Measurements from ENCODE around the gene PLIN3. TPM values are rescaled to one million over a fixed set of nuclear protein-coding genes. Genes with fewer than 3 reads are reported as not detected.
A peak's percentile ranks its signal among the peaks of the same experiment; 100 is the strongest.
"Not testable (repeated sequence)": the region's sequence is repeated elsewhere in the genome, so short reads cannot be mapped to it uniquely, and the experiment has no call there.

The PLIN3 gene
- total and polyA plus RNA-seq, 7 donors, result 20.3 to 191 (median 34.2) TPM

DNA sequence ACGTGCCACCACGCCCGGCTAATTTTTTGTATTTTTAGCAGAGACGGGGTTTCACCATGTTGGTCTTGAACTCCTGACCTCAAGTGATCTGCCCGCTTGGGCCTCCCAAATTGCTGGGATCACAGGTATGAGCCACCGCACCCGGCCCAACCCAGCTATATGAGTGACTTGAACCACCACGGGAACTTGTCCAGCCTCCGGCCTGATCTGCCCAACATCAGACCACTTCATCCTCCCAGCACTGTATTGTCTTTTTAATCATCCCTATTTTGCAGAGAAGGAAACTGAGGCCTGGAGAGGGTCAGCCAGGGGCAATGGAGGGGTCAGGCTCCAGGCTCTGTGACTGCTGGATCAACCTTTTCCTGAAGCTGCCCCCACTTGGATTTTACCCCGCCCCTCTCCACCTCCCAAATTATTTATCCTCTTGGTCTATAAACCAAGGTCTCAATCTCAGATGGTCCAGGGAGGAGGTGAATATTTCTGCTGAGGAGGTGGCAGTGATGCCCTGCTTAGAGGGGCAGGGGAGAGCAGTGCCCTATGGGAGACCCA lies 893 bp upstream of the PLIN3 start:
- Histone ChIP-seq H3K4me1 (peaks cover 0 to 19% (median 8%) of the 10 kb centered on the region in 4 donors), H3K9me3 (no peaks in the 10 kb centered on the region), H3K36me3 (no peaks in the 10 kb centered on the region), H3K27ac (peak overlapping the region in 2 of 4 donors; percentile 89), H3K27me3 (no peaks in the 10 kb centered on the region), H3K4me3 (peak overlapping the region in 3 of 4 donors; percentile 55 to 94 (median 92))
- WGBS, 2 donors, result 28 to 61% methylated on average over 10 of the region's 10 CpGs
- TF ChIP-seq CTCF (IDR thresholded peaks at IDR 0.05) (no peak), POLR2A (IDR thresholded peaks at IDR 0.05) (no peak), EP300 (IDR thresholded peaks at IDR 0.05) (no peak), POLR2AphosphoS5 (IDR thresholded peaks at IDR 0.05) (no peak)
- intact Hi-C loops (cut with DNase I), result loop anchor here (10.0 kb wide), 1 partner anchor 144 kb away; the partner anchor contains the start of gene DPP9
- DNase-seq, result no peak

DNA sequence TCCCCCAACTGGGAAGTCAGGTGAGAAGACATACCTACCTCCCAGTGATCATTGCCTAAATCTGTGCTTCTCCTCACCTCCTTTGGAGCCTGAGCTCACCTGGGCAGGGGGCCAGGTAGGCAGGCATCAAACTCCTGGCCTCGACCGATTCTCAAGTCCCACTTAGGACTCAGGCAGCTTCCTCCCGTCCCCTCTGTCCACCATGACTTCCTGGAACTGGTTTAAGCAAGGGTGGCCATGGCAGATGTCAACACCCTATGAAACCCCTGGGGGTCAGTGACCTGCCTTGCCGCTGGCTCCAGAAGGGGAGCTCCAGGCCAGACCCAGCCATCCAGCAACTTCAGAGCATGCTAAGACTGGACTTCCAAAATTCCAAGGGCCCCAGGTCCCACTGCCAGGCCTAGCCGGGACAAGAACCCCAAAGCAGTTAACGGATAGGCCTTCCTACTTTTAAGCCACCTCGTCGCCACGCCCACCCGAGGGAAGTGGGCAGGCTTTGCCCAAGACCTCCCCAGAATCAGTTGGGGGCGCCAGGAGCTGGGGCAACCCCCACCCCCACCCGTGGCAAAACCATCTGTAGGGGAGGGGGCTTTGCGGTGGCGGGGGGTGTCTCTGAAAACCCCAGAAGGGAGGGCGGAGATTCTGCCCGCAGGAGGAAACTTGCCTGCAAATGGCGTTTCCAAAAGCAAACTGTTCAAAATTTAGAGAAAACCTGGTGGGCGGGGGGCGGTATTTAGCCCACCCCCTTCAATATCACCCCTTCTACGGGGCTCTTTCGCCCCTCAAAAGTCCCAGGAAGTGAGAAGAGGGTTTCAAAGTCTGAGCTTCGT lies 657 bp downstream of the PLIN3 start:
- intact Hi-C loops (cut with DNase I), result loop anchor here (10.0 kb wide), 1 partner anchor 142 kb away; the partner anchor contains the start of gene DPP9

GRCh38 chr19:4861147-4861546 lies 6.3 kb downstream of the PLIN3 start:
- no peak overlapping the region for H3K4me3 ChIP-seq
- H3K9me3 ChIP-seq, result no peaks in the 10 kb centered on the region
- H3K27ac ChIP-seq, result no peak overlapping the region
- TF ChIP-seq POLR2A (IDR thresholded peaks at IDR 0.05) (no peak), POLR2AphosphoS5 (IDR thresholded peaks at IDR 0.05) (no peak), EP300 (IDR thresholded peaks at IDR 0.05) (no peak), CTCF (IDR thresholded peaks at IDR 0.05) (no peak)
- 17 to 72% methylated on average over 10 of the region's 10 CpGs for WGBS, 2 donors
- peaks cover 9 to 55% (median 16%) of the 10 kb centered on the region in 4 donors for H3K36me3 ChIP-seq
- no peak for DNase-seq
- intact Hi-C loops (cut with DNase I), result loop anchor here (10.0 kb wide), 1 partner anchor 136 kb away; the partner anchor contains the start of gene DPP9
- peaks cover 0 to under 1% (median under 1%) of the 10 kb centered on the region in 4 donors for H3K4me1 ChIP-seq
- H3K27me3 ChIP-seq, result no peaks in the 10 kb centered on the region

More for the DNA sequence above, 657 bp downstream of the PLIN3 start:
- no peaks in the 10 kb centered on the region for H3K9me3 ChIP-seq
- peaks cover 0 to 2% (median 0%) of the 10 kb centered on the region in 4 donors for H3K36me3 ChIP-seq
- peak overlapping the region; percentile 83 to 89 (median 88) for H3K27ac ChIP-seq
- DNase-seq, result peak; percentile 81
- H3K4me3 ChIP-seq, result peak overlapping the region; percentile 55 to 94 (median 84)
- TF ChIP-seq CTCF (IDR thresholded peaks at IDR 0.05), result no peak
- TF ChIP-seq POLR2AphosphoS5 (IDR thresholded peaks at IDR 0.05), result no peak
- TF ChIP-seq POLR2A (IDR thresholded peaks at IDR 0.05), result no peak
- no peak for TF ChIP-seq EP300 (IDR thresholded peaks at IDR 0.05)
- peaks cover 0 to 19% (median 8%) of the 10 kb centered on the region in 4 donors for H3K4me1 ChIP-seq
- no peaks in the 10 kb centered on the region for H3K27me3 ChIP-seq
- 5% methylated on average over 22 of the region's 22 CpGs for WGBS, 2 donors

DNA sequence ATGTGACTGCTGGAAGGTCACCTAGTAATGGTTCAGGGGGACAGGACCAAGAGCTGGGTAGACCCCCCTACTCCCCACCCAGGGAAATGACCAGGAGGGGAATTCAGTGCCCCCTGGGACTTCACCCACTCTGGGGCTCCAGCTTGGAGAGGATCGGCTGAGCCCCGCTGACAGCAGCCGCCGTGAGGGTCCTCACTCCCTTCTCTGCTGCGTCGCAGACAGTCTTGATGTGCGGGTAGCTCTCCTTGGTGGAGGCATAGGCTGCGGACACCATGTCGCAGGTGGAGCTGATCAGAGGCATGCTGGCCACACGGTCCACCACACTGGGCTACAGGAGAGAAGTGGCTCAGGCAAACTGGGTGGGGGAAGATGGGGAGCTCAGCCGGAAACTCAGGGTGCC lies 7.8 kb downstream of the PLIN3 start:
- no peak for DNase-seq
- Histone ChIP-seq H3K9me3 (no peaks in the 10 kb centered on the region), H3K4me1 (no peaks in the 10 kb centered on the region), H3K4me3 (no peak overlapping the region), H3K36me3 (peaks cover 9 to 69% (median 16%) of the 10 kb centered on the region in 4 donors), H3K27ac (no peak overlapping the region), H3K27me3 (no peaks in the 10 kb centered on the region)
- intact Hi-C loops (cut with DNase I), result loop anchor here (10.0 kb wide), 1 partner anchor 135 kb away; the partner anchor contains the start of gene DPP9
- WGBS, 2 donors, result 97 to 98% methylated on average over 11 of the region's 11 CpGs
- TF ChIP-seq EP300 (IDR thresholded peaks at IDR 0.05) (no peak), POLR2AphosphoS5 (IDR thresholded peaks at IDR 0.05) (no peak), CTCF (IDR thresholded peaks at IDR 0.05) (no peak), POLR2A (IDR thresholded peaks at IDR 0.05) (no peak)

GRCh38 chr19:4856468-4856867 lies 11.0 kb downstream of the PLIN3 start:
- WGBS, 2 donors, result 91 to 93% methylated on average over 12 of the region's 12 CpGs
- peaks cover 9 to 86% (median 16%) of the 10 kb centered on the region in 4 donors for H3K36me3 ChIP-seq
- DNase-seq; intact Hi-C loops (cut with DNase I); H3K9me3 ChIP-seq; H3K27me3 ChIP-seq; H3K27ac ChIP-seq; H3K4me1 ChIP-seq; H3K4me3 ChIP-seq: not testable (repeated sequence)

DNA sequence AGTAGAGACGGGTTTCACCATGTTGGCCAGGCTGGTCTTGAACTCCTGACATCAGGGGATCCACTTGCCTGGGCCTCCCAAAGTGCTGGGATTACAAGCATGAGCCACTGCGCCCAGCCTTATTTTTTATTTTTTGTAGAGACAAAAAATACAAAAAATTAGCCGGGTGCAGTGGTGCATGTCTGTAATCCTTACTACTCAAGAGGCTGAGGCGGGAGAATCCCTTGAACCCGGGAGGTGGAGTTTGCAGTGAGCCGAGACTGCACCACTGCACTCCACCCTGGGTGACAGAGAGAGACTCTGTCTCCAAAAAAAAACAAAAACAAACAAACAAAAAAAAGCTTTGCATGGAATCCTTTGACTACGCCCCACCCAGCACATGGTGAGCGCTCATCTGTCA lies 14.0 kb downstream of the PLIN3 start:
- H3K36me3 ChIP-seq, result peaks cover 0 to 83% (median 7%) of the 10 kb centered on the region in 4 donors
- intact Hi-C loops (cut with DNase I); H3K9me3 ChIP-seq; DNase-seq; H3K4me3 ChIP-seq; H3K27me3 ChIP-seq; H3K27ac ChIP-seq; H3K4me1 ChIP-seq: not testable (repeated sequence)
- WGBS, 2 donors, result 91% methylated on average over 8 of the region's 8 CpGs
